ENCODE results near the gene OPN1LW.
A peak's percentile ranks its signal among the peaks of the same experiment; 100 is the strongest.
"Not testable (repeated sequence)": the region's sequence is repeated elsewhere in the genome, so short reads cannot be mapped to it uniquely, and the experiment has no call there.

The OPN1LW gene

GRCh38 chrX:154135458-154136229 is 8.4 kb upstream of the OPN1LW start:
- DNase-seq: no peak

- peak; percentile 69 for DNase-seq
These were observed 7.3 kb upstream of the OPN1LW start for GRCh38 chrX:154136627-154137161.

- DNase-seq: no peak
These were observed 5.2 kb upstream of the OPN1LW start for GRCh38 chrX:154138857-154139256.

- no peak for DNase-seq
These were observed 3.8 kb upstream of the OPN1LW start for GRCh38 chrX:154140206-154140605.

- no peak for DNase-seq
These were observed 3.3 kb upstream of the OPN1LW start for GRCh38 chrX:154140742-154141141.

DNA sequence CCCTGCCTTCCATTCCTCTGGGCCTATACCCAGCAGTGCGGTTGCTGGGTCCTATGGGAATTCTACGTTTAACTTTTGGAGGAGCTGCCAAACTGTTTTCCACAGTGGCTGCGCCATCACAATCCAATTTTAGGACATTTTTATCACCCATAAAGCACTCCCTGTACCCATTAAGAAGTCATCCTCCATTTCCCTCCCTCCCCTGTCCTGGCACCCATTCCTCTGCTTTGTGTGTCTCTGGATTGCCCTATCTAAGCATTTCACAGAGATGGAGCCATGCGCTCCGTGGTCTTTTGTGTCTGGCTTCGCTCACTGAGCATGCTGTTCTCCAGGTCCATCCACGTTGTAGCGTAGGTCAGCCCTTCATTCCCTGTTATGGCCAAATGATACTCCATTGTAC is 1.7 kb upstream of the OPN1LW start:
- DNase-seq: no peak

- no peak for DNase-seq
These were observed 895 bp upstream of the OPN1LW start for GRCh38 chrX:154142950-154143745.

GRCh38 chrX:154151030-154151429 is 7.0 kb downstream of the OPN1LW start:
- not testable (repeated sequence) for DNase-seq

DNA sequence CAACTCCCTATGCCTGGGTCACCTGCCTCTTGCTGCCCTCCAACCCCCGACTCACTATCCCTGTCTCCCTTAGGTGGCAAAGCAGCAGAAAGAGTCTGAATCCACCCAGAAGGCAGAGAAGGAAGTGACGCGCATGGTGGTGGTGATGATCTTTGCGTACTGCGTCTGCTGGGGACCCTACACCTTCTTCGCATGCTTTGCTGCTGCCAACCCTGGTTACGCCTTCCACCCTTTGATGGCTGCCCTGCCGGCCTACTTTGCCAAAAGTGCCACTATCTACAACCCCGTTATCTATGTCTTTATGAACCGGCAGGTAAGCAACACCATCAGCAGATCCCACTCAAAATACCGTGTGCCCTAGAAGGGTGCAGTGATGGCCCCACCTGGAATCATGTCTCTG is 12.2 kb downstream of the OPN1LW start:
- not testable (repeated sequence) for DNase-seq

DNA sequence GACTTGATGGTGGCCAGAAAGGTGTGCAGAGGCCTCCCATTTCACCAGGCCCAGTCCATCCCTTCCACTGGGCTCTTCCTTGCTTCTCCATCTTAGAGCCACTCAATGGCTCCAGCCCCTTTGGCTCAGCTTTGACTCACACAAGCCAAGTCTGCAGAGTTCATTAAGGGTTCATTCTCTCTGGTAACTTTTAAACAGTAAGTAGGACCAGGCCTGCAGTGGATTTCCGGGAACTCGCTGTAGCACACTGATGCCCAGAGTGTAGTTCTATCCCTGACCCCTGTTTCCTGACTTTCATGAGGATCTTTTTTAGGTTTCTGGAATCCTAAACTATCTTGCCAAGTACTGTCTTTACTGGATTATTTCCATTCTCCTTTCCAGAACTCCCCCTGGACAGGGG is 13.2 kb downstream of the OPN1LW start:
- not testable (repeated sequence) for DNase-seq

- not testable (repeated sequence) for DNase-seq
These were observed 15.3 kb downstream of the OPN1LW start for GRCh38 chrX:154159345-154159744.

- not testable (repeated sequence) for DNase-seq
These were observed 20.9 kb downstream of the OPN1LW start for GRCh38 chrX:154164902-154165301.

- DNase-seq: not testable (repeated sequence)
These were observed 24.3 kb downstream of the OPN1LW start for GRCh38 chrX:154168384-154168783.

GRCh38 chrX:154172535-154172943 is 28.5 kb downstream of the OPN1LW start:
- not testable (repeated sequence) for DNase-seq

DNA sequence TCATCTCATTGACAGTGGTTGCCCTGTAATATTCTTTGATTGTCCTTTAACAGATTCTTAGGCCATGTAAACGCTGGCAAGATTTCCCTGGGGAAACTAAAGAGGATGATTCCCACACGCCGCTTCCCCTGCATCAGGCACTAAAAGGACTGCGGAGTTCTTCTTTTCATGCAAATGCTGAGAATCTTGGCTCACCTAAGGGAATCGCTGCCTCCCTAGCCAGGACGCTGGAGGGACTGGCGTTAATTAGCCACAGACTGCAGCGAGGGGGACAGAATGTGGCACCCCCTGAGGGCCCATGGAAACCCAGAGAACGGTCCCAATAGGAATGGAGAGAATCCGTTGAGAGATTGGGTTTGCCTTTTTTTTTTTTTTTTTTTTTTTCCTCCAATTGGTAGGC is 30.3 kb downstream of the OPN1LW start:
- not testable (repeated sequence) for DNase-seq

DNA sequence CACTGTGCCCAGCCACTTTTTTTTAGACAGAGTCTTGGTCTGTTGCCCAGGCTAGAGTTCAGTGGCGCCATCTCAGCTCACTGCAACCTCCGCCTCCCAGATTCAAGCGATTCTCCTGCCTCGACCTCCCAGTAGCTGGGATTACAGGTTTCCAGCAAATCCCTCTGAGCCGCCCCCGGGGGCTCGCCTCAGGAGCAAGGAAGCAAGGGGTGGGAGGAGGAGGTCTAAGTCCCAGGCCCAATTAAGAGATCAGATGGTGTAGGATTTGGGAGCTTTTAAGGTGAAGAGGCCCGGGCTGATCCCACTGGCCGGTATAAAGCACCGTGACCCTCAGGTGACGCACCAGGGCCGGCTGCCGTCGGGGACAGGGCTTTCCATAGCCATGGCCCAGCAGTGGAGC is 38.3 kb downstream of the OPN1LW start, which contains the start of gene OPN1MW:
Gene OPN1MW (plus strand): TSS at position 301 of the 400 bp plus-strand sequence. CDS start 82 bp downstream, at position 383.
- DNase-seq: not testable (repeated sequence)

DNA sequence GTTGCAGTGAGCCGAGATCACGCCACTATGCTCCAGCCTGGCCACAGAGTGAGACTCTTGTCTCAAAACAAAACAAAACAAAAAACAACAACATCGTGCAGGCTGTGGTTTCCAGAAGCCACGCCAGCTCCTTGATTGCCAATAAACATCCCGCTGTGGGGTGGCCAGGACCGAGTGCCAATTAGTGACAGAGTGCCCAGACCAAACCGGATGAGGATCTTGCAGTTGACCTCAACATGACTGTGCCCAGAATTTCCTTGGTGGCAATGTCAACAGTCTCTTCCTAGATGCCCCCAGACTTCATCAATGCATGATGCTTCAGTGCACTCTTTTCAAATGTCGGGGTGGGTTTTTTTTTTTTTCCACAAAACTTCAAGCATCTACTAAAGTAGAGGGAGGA is 39.8 kb downstream of the OPN1LW start:
- not testable (repeated sequence) for DNase-seq

DNA sequence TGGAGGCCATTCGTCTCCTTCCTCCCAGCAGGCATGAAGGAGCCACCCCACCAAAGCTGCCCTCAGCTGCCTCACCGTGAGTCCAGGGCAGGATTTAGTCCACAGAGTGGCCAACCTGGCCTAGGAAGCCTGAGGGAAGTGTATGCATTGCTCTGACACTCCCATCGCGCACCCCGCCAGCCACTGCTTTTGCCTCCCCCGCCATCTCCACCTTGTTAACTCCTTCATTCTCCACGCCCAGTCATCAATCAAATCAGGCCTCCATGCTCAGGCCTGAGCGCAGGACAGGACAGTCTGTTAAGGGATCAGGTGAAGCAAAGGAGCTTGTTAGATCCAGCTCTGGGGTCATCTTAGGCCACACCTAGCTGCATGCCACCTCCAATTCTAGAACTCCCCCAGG is 48.8 kb downstream of the OPN1LW start:
- not testable (repeated sequence) for DNase-seq

DNA sequence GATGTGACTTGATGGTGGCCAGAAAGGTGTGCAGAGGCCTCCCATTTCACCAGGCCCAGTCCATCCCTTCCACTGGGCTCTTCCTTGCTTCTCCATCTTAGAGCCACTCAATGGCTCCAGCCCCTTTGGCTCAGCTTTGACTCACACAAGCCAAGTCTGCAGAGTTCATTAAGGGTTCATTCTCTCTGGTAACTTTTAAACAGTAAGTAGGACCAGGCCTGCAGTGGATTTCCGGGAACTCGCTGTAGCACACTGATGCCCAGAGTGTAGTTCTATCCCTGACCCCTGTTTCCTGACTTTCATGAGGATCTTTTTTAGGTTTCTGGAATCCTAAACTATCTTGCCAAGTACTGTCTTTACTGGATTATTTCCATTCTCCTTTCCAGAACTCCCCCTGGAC is 50.3 kb downstream of the OPN1LW start:
- DNase-seq: not testable (repeated sequence)

- DNase-seq: not testable (repeated sequence)
These were observed 52.4 kb downstream of the OPN1LW start for GRCh38 chrX:154196466-154196865.

Measured in RPMI8226 (cell line).